Esophagus squamous epithelium (tissue), 5 donors: ENCODE measurements around the gene NDUFAF4. TPM values are rescaled to one million over a fixed set of nuclear protein-coding genes. Genes with fewer than 3 reads are reported as not detected.

Experiments used
- DNase-seq: peaks from one replicate; lab custom pipeline; 2025; lab: John Stamatoyannopoulos, UW
- H3K27ac ChIP-seq, 4 donors: fragments of 200-600 bp; sonication (generic); one replicate each; pipeline ENCODE4 v1.5.1; 2016 to 2019; ENCODE audit warnings: mild to moderate bottlenecking in 1 of 4
- H3K27me3 ChIP-seq, 4 donors: fragments of 200-600 bp; sonication (generic); 1 replicate in 3 of 4; 2 replicates in 1 of 4; pipeline versions ENCODE4 v1.5.1 to v1.6.0; 2017 to 2021; ENCODE audit warnings: antibody characterized with exemption in 1 of 4
- H3K36me3 ChIP-seq, 3 donors: fragments of 200-600 bp; sonication (generic); one replicate each; pipeline ENCODE4 v1.5.1; 2016 to 2019
- H3K4me1 ChIP-seq, 3 donors: fragments of 200-600 bp; sonication (generic); one replicate each; pipeline ENCODE4 v1.5.1; 2017 to 2019
- H3K4me3 ChIP-seq, 4 donors: fragments of 200-600 bp; sonication (generic); 1 replicate in 3 of 4; 2 replicates in 1 of 4; pipeline ENCODE4 v1.5.1; 2016 to 2019; ENCODE audit warnings: mild to moderate bottlenecking in 2 of 4, moderate library complexity in 1 of 4
- H3K9me3 ChIP-seq, 3 donors: fragments of 200-600 bp; sonication (generic); one replicate each; pipeline ENCODE4 v1.5.1; 2016 to 2019
- CTCF ChIP-seq, 6 experiments: fragments of 450-650 bp in 4 of 6; fragments of 200-600 bp in 2 of 6; sonication (generic) in 2 of 6; IDR thresholded peaks; one replicate each; pipeline ENCODE4 v1.5.1; 2016 to 2019; ENCODE audit warnings: antibody characterized with exemption in 6 of 6, mild to moderate bottlenecking in 4 of 6, moderate library complexity in 4 of 6
- POLR2A ChIP-seq, 4 donors: fragments of 450-650 bp; IDR thresholded peaks; one replicate each; pipeline ENCODE4 v1.6.1; 2017; ENCODE audit warnings: antibody characterized with exemption in 4 of 4, mild to moderate bottlenecking in 4 of 4, moderate library complexity in 3 of 4
- WGBS, 2 donors: methylation state at CpG; one replicate each; pipeline ENCODE4 v1.1.5; 2018; 5-methylcytosine and 5-hydroxymethylcytosine counted together
- intact Hi-C: fragments of 100-400 bp; cut with DNase I; formaldehyde crosslinking; loops from one replicate; pipeline ENCODE4 v1.15.0; 2022
- total RNA-seq, 4 donors: library from RNA; depleted of rRNA; stranded (reverse); fragments of >200 nt; gene quantifications; one replicate each; pipeline ENCODE4 v1.1.0, GENCODE V29; 2016
- donor health status: DM: yes; HTN: yes; CAD: no.

Gene NDUFAF4
- total RNA-seq, 4 donors from 2014 or later = 21.8 to 29.6 (median 25.3) TPM

GRCh38 chr6:96939007-96939805, 41.5 kb upstream of the NDUFAF4 start:
- H3K27me3 ChIP-seq = peaks cover 0 to 9% (median 0%) of the 10 kb centered on the region in 4 donors
- WGBS, 2 donors = 47 to 56% methylated on average over 4 of the region's 4 CpGs
- intact Hi-C loops = no loop called here
- no peak overlapping the region for H3K27ac ChIP-seq
- no peaks in the 10 kb centered on the region for H3K9me3 ChIP-seq
- no peak for DNase-seq
- peaks cover 0 to 13% (median 0%) of the 10 kb centered on the region in 3 donors for H3K4me1 ChIP-seq
- TF ChIP-seq CTCF (IDR thresholded peaks at IDR 0.05) (no peak), POLR2A (IDR thresholded peaks at IDR 0.05) (no peak)
- H3K36me3 ChIP-seq = no peaks in the 10 kb centered on the region
- no peak overlapping the region for H3K4me3 ChIP-seq

GRCh38 chr6:96934087-96934486, 36.4 kb upstream of the NDUFAF4 start:
- H3K36me3 ChIP-seq = no peaks in the 10 kb centered on the region
- 81 to 87% methylated on average over 4 of the region's 4 CpGs for WGBS, 2 donors
- intact Hi-C loops = no loop called here
- TF ChIP-seq CTCF (IDR thresholded peaks at IDR 0.05) (no peak), POLR2A (IDR thresholded peaks at IDR 0.05) (no peak)
- no peak for DNase-seq
- H3K27ac ChIP-seq = no peak overlapping the region
- H3K9me3 ChIP-seq = no peaks in the 10 kb centered on the region
- H3K27me3 ChIP-seq = peaks cover 0 to 11% (median 0%) of the 10 kb centered on the region in 4 donors
- no peak overlapping the region for H3K4me3 ChIP-seq
- peaks cover 0 to 9% (median 0%) of the 10 kb centered on the region in 3 donors for H3K4me1 ChIP-seq

- peaks cover 0 to 13% (median 0%) of the 10 kb centered on the region in 4 donors for H3K27me3 ChIP-seq
- H3K9me3 ChIP-seq = no peaks in the 10 kb centered on the region
- intact Hi-C loops = no loop called here
- no peak overlapping the region for H3K27ac ChIP-seq
- WGBS, 2 donors = 54 to 59% methylated on average over 2 of the region's 2 CpGs
- H3K4me3 ChIP-seq = no peak overlapping the region
- no peak for TF ChIP-seq CTCF (IDR thresholded peaks at IDR 0.05)
- no peak for TF ChIP-seq POLR2A (IDR thresholded peaks at IDR 0.05)
- H3K36me3 ChIP-seq = no peaks in the 10 kb centered on the region
- no peak for DNase-seq
- no peaks in the 10 kb centered on the region for H3K4me1 ChIP-seq
Measured at GRCh38 chr6:96931198-96931597, 33.5 kb upstream of the NDUFAF4 start.

- intact Hi-C loops = no loop called here
- Histone ChIP-seq H3K36me3 (no peaks in the 10 kb centered on the region), H3K4me1 (peaks cover 0 to 6% (median 0%) of the 10 kb centered on the region in 3 donors), H3K27ac (no peak overlapping the region), H3K4me3 (no peak overlapping the region), H3K9me3 (no peaks in the 10 kb centered on the region), H3K27me3 (peaks cover 0 to 13% (median 0%) of the 10 kb centered on the region in 4 donors)
- no peak for TF ChIP-seq POLR2A (IDR thresholded peaks at IDR 0.05)
- TF ChIP-seq CTCF (IDR thresholded peaks at IDR 0.05) = no peak
- DNase-seq = no peak
- WGBS, 2 donors = 35 to 39% methylated on average over 2 of the region's 2 CpGs
Measured at GRCh38 chr6:96929741-96930140, 32.0 kb upstream of the NDUFAF4 start.

DNA sequence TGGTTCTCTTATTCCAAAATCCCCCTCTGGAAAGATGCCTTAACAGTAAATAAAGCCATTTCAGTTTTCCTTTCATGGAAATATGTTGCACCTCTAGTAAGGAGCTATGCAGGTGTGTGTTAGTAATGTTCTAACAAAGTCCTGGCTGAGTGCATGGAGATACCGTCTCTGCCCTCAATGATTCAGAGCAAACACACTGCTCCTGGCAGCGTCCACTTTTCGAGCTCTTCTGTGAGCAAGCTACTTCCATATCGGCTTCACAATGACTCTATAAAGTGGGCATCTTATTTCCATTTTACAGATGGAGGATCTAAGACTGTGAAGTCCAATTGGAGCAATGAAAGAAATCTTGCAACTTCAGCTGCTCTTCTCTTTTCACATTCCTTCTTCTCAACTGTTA, 30.0 kb upstream of the NDUFAF4 start:
- 75 to 87% methylated on average over 4 of the region's 4 CpGs for WGBS, 2 donors
- TF ChIP-seq POLR2A (IDR thresholded peaks at IDR 0.05) (no peak), CTCF (IDR thresholded peaks at IDR 0.05) (no peak)
- DNase-seq = no peak
- Histone ChIP-seq H3K27ac (no peak overlapping the region), H3K9me3 (no peaks in the 10 kb centered on the region), H3K4me3 (no peak overlapping the region), H3K36me3 (no peaks in the 10 kb centered on the region), H3K4me1 (peaks cover 0 to 12% (median 4%) of the 10 kb centered on the region in 3 donors), H3K27me3 (peaks cover 0 to 13% (median 0%) of the 10 kb centered on the region in 4 donors)
- intact Hi-C loops = no loop called here
